HG03432 (cell line): ENCODE results near the gene LAG3.
"Not testable (repeated sequence)": the region's sequence is repeated elsewhere in the genome, so short reads cannot be mapped to it uniquely, and the experiment has no call there.

Experiments used
- ATAC-seq: cut with Tn5 transposase; IDR thresholded peaks from one replicate; pipeline ENCODE4 v1.9.1; 2021; ENCODE audit warnings: mild to moderate bottlenecking, moderate library complexity; ENCODE audit not compliant: unreplicated experiment

The LAG3 gene

GRCh38 chr12:6772331-6772695 lies at the start of gene LAG3:
Gene LAG3, plus strand, starts transcription at chr12:6772520. Its CDS starts 333 bp downstream, at chr12:6772853.
- ATAC-seq, result no peak

DNA sequence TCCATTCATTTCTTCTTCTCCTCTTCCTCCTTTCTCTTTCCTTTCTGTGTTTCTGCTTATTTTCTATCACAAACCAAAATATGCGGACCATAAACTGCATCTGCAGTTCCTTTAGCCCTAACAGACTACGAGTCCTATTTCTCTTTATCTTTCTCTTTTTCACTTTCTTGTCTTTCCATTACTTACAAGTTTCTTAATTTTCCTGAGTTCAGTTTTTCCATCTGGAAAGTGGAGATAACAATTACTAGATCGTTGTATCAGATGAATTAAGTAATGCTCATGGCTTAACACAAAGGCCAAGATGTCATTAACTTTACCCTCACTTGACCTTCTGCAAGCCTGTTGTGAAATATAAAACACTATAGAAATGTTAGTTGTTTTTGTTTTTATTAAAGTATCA lies 49.5 kb upstream of the LAG3 start:
- no peak for ATAC-seq

- ATAC-seq, result peak; percentile 95
These were observed 48.5 kb upstream of the LAG3 start, which contains the start of gene COPS7A for GRCh38 chr12:6723607-6724408. Gene COPS7A, plus strand, starts transcription at chr12:6724046. Its CDS starts 611 bp downstream, at chr12:6724657.

DNA sequence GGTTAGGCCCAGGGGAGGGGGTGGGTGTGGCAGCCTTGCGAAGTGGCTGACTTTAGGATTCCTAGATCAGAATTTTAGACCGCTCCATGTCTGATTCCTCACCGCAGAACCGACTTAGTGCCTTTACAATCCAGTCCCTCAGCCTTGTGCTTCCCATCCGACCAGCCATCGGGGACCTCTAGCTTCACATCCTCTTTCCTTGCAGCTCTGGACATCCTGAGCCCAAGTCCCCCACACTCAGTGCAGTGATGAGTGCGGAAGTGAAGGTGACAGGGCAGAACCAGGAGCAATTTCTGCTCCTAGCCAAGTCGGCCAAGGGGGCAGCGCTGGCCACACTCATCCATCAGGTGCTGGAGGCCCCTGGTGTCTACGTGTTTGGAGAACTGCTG lies 47.9 kb upstream of the LAG3 start:
- ATAC-seq, result peak; percentile 27

GRCh38 chr12:6725350-6725749 lies 47.0 kb upstream of the LAG3 start:
- ATAC-seq, result no peak

DNA sequence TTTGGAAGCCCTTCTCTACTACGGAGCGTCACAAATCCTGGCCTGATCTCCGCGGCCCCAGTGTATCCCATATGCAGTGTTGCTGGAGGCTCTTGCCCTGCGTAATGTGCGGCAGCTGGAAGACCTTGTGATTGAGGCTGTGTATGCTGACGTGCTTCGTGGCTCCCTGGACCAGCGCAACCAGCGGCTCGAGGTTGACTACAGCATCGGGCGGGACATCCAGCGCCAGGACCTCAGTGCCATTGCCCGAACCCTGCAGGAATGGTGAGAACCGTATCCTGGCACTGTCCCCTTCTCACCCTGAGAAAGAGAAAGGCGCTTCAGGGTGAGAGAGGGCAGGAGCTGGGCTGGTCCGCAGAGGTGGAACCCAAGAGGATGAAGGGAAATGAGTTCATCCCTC lies 43.1 kb upstream of the LAG3 start:
- no peak for ATAC-seq

GRCh38 chr12:6730169-6730568 lies 42.2 kb upstream of the LAG3 start:
- no peak for ATAC-seq

DNA sequence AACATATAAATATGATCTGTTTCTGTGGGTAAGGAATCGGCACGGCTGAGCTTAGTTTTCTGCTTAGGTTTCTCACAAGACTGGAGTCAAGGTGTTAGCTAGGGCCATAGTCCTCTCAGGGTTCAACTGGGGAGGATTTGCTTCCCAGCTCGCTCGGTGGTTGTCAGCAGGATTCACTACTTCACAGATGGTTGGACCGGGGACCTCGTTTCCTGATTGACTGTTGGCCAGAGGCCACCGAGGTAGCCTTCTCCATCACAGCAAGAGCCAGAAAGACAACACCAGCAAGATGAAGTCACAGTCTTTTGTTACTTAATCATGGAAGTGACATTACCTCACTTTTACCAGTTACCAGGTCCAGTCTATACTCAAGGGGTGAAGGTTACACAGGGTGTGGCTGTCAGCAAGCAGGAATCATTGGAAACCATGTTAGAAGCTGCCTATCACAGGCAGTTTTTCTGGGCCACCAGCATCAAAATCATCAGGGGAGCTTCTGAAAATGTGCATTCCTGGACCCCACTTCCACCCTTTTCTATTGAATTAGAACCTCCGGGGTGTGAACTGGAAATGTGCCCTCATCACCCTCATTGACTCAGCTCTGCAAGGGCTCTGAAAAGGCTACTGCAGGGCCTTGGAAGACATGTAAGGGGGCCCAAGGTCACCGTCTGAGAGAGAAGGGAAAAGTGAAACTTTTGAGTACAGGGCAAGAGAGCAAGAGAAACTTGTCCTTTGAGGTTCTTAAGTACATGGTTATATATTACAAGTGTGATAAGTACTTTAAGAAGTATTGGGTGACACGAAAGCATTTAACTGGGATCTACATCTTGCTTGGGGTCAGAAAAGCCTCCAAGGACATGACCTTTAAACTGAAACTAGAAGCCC lies 37.6 kb upstream of the LAG3 start:
- ATAC-seq, result no peak

DNA sequence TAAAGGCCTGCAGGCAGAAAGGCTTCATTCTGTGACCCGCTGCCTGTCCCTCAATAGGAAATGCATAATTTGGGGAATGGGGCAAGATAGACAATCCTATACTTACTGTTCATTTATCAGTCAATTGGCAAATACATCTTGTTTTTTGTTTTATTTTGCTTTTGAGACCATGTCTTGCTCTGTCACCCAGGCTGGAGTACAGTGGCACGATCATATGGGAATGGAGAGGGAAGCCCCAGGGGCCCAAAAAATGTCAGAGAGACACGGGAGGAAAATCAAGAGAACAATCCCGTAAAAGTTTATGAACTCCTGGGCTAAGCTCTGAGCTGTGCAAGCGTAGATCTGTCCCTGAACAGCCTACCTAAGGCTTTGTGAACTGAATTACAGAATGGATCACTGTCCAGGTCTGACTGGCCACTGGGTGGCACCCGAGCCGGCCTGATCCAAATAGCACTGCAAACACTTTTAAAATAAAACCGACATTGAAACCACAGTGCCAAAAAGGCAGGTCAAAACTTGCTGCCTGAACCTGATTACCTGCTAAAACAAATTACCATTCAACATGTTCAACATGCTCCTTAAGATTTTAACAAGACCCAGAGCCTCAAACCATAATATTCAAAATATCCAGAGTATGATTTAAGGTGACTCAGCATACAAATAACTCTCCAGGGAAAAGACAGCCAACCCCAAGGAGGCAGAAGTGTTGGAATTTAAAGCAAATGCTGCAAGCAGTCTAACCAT lies 36.7 kb upstream of the LAG3 start:
- ATAC-seq, result no peak

- ATAC-seq, result no peak
These were observed 35.6 kb upstream of the LAG3 start for GRCh38 chr12:6736754-6737153.

DNA sequence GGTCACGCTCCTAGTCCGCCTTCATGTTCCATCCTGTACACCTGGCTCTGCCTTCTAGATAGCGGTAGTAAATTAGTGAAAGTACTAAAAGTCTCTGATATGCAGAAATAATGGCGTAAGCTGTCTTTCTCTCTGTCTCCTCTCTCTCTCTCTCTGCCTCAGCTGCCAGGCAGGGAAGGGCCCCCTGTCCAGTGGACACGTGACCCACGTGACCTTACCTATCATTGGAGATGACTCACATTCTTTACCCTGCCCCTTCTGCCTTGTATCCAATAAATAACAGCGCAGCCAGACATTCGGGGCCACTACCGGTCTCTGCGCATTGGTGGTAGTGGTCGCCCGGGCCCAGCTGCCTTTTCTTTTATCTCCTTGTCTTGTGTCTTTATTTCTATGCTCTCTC lies 30.2 kb upstream of the LAG3 start:
- not testable (repeated sequence) for ATAC-seq

DNA sequence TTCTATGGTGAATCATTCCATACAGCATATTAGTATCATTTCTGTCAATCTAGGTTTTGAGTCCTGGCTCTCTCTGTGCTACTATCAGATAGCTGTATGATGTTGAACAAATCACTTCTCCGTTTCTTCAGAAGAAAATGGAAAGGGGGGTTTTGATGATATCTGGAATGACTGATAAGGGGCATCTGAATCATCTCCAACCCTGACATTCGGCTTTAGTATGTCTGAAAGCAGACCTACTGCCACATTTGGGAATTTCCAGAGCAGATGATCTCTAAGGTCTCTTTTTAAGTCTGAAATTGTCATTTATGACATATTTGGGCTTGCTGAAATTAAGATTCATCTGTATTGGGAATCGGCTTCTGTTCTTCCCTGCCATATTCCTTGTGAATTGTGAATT lies 29.5 kb upstream of the LAG3 start:
- ATAC-seq, result no peak

DNA sequence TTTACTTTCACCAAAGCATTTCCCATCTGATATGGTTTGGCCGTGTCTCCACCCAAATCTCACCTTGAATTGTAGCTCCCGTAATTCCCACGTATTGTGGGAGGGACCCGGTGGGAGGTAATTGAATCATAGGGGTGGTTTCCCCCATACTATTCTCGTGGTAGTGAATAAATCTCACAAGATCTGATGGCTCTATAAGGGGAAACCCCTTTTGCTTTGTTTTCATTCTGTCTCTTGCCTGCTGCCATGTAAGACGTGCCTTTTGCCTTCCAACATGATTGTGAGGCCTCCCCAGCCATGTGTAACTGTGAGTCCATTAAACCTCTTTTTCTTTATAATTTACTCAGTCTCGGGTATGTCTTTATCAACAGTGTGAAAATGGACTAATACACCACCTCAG lies 29.0 kb upstream of the LAG3 start:
- ATAC-seq, result not testable (repeated sequence)

DNA sequence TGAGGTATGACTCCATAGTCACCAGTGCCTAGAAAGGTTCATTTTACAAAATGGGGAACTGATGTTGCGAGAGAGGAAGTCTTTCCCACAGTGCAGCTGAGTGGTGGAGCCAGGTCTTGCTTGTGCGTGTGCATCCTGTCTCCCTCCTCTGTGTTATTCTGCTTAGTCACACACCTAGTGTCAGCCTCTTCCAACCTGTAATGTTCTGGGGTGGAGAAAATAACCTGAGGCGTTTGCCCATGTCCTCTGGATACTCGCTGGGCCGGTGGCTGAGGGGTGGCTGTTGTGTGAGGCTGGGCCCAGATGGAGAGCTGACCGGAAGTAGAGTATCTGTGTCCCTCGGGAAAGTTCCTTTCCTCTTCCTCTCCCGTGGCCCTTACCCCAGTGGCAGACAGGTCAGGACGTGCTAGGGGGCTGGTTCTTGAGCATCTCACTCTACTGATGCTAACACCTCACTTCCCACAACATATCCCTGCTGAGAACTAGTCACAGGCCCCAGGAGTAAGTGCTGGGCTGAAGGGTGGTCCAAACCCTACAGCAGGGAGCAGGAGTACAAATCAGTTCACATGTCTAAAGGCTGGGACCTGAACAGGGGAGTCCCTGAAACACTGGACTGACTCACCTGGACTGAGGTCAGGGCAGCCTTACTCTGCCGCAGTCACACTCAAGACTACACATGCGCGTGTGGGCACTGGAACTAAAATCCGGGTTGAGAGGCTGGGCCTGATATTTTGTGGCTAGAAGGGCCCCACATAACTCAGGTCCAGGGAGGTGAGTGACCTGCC lies 26.4 kb upstream of the LAG3 start:
- ATAC-seq, result no peak

GRCh38 chr12:6747216-6747615 lies 25.1 kb upstream of the LAG3 start:
- no peak for ATAC-seq

DNA sequence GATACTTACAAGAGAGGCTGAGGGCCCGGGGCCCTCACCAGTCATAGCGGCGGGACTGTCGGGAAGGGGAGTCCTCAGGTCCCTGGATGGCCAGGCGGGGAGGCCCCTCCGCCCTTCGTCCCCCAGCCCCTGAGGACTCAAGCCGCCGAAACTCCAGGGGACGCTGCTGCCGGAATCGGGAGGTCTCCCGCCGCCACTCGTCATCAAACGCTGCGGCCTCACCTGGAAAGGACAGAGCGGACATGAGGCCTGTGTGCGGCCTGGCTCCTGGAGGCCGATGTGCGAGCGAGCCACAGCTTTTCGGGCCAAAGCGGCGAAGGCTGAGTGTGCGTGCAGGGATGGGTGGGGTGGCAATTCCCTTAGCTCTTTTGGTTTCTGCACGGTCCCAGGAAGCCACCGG lies 23.6 kb upstream of the LAG3 start:
- no peak for ATAC-seq

DNA sequence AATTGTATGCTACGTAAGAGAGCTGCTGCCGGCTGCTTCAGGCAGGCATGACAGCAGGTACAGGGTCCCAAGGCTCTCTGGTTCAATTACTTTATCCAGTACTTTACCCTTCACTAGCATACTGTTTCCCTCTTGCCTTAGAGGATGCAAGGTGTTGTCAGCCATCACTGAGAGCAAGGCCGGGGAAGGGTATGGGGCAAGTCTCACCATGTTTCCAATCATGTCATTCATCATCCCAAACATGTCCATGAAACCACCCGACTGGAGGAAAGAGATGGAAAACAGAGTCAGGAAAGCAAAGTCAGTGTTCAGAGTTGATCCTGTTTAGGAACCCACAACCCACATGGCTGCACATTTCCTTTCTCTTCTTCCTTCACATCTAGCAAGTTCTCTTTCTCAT lies 21.8 kb upstream of the LAG3 start:
- ATAC-seq, result no peak

DNA sequence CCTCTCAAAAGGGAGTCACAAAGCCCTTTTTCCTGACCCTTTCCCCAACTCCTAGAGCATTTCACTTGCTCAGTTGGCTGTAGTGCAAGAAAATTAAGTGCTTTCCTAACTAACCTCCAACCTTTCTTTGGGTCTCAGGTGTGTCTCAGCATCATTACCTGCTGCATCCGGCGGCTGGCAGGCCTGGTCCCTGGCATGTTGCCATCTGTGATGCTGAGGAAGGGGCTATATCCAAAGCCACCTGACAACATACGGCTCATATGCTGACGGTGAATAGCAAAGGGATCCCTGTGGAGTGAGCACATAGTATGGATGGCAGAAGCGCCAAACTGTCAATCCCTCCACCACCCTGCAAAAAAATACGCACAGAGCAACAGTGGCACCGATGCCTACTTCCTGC lies 20.6 kb upstream of the LAG3 start:
- no peak for ATAC-seq

GRCh38 chr12:6752167-6752920 lies 20.0 kb upstream of the LAG3 start:
- no peak for ATAC-seq
